Uterus (tissue), 2 donors: ENCODE measurements around the gene UCK2.

ENCODE experiments used
- CTCF ChIP-seq, 4 experiments: fragments of 200-600 bp in 2 of 4; fragments of 450-650 bp in 2 of 4; sonication (generic) in 2 of 4; IDR thresholded peaks; one replicate each; pipeline ENCODE4 v1.5.1; 2016 to 2019; ENCODE audit warnings: antibody characterized with exemption in 4 of 4, mild to moderate bottlenecking in 2 of 4, moderate library complexity in 1 of 4
- POLR2A ChIP-seq, 2 donors: fragments of 450-650 bp; IDR thresholded peaks; one replicate each; pipeline ENCODE4 v1.6.1; 2016; ENCODE audit warnings: antibody characterized with exemption in 2 of 2, mild to moderate bottlenecking in 1 of 2, moderate library complexity in 1 of 2

- TF ChIP-seq CTCF (IDR thresholded peaks at IDR 0.05) = no peak
- no peak for TF ChIP-seq POLR2A (IDR thresholded peaks at IDR 0.05)
Measured at GRCh38 chr1:165903672-165904071, 76.3 kb downstream of the UCK2 start.
